ENCODE results near the gene CASQ2. TPM values are rescaled to one million over a fixed set of nuclear protein-coding genes. Genes with fewer than 3 reads are reported as not detected.

CASQ2 gene
- total and polyA plus RNA-seq, 2 experiments from 2014 or later, result not detected

- H3K4me3 ChIP-seq, result no peak overlapping the region
- no peak overlapping the region for H3K4me2 ChIP-seq
- no peaks in the 10 kb centered on the region for H3K27me3 ChIP-seq
- no peaks in the 10 kb centered on the region for H3K9me3 ChIP-seq (ENCODE audit: low read depth)
- H3K36me3 ChIP-seq (replicated peaks; ENCODE audit: insufficient read depth, low read depth), result no peaks in the 10 kb centered on the region
- no peaks in the 10 kb centered on the region for H3K9me2 ChIP-seq (replicated peaks; ENCODE audit: insufficient read depth)
- DNase-seq (ENCODE audit: low spot score), result no peak
- H3K4me1 ChIP-seq (ENCODE audit: insufficient read depth), result no peaks in the 10 kb centered on the region
- no peaks in the 10 kb centered on the region for H4K20me1 ChIP-seq (ENCODE audit: insufficient read depth, poor library complexity, severe bottlenecking)
- H3K27ac ChIP-seq, result no peak overlapping the region
- WGBS (ENCODE audit: low lambda C conversion rate, missing lambda C conversion rate), result 5% methylated on average over 1 of the region's 1 CpG
- no peaks in the 10 kb centered on the region for H3K79me2 ChIP-seq
- TF ChIP-seq EZH2phosphoT487 (IDR thresholded peaks at IDR 0.05; ENCODE audit: low read depth, severe bottlenecking, unreplicated experiment), result no peak
- TF ChIP-seq CTCF (IDR thresholded peaks at IDR 0.05; ENCODE audit: poor library complexity), result no peak
- TF ChIP-seq EZH2 (IDR thresholded peaks at IDR 0.05; ENCODE audit: borderline replicate concordance), result no peak
- no peak overlapping the region for H2AFZ ChIP-seq
These were observed 3.4 kb downstream of the CASQ2 start for GRCh38 chr1:115765091-115765490.

- H2AFZ ChIP-seq, result no peak overlapping the region
- H3K36me3 ChIP-seq (replicated peaks; ENCODE audit: insufficient read depth, low read depth), result no peaks in the 10 kb centered on the region
- 0% methylated on average over 1 of the region's 1 CpG for WGBS (ENCODE audit: low lambda C conversion rate, missing lambda C conversion rate)
- peak; percentile 64 for DNase-seq (ENCODE audit: low spot score)
- TF ChIP-seq CTCF (IDR thresholded peaks at IDR 0.05; ENCODE audit: poor library complexity) (peak; percentile 69), EZH2 (IDR thresholded peaks at IDR 0.05; ENCODE audit: borderline replicate concordance) (no peak), EZH2phosphoT487 (IDR thresholded peaks at IDR 0.05; ENCODE audit: low read depth, severe bottlenecking, unreplicated experiment) (no peak)
- H3K4me3 ChIP-seq, result no peak overlapping the region
- no peak overlapping the region for H3K27ac ChIP-seq
- no peak overlapping the region for H3K4me2 ChIP-seq
- H3K27me3 ChIP-seq, result no peaks in the 10 kb centered on the region
- no peaks in the 10 kb centered on the region for H3K4me1 ChIP-seq (ENCODE audit: insufficient read depth)
- no peaks in the 10 kb centered on the region for H3K9me2 ChIP-seq (replicated peaks; ENCODE audit: insufficient read depth)
- no peaks in the 10 kb centered on the region for H3K9me3 ChIP-seq (ENCODE audit: low read depth)
- no peaks in the 10 kb centered on the region for H3K79me2 ChIP-seq
- no peaks in the 10 kb centered on the region for H4K20me1 ChIP-seq (ENCODE audit: insufficient read depth, poor library complexity, severe bottlenecking)
These were observed 4.0 kb downstream of the CASQ2 start for GRCh38 chr1:115764541-115764940.

- no peak for DNase-seq (ENCODE audit: low spot score)
- H4K20me1 ChIP-seq (ENCODE audit: insufficient read depth, poor library complexity, severe bottlenecking), result no peaks in the 10 kb centered on the region
- no peaks in the 10 kb centered on the region for H3K27me3 ChIP-seq
- H3K36me3 ChIP-seq (replicated peaks; ENCODE audit: insufficient read depth, low read depth), result no peaks in the 10 kb centered on the region
- H3K79me2 ChIP-seq, result no peaks in the 10 kb centered on the region
- H3K9me3 ChIP-seq (ENCODE audit: low read depth), result no peaks in the 10 kb centered on the region
- H3K4me1 ChIP-seq (ENCODE audit: insufficient read depth), result no peaks in the 10 kb centered on the region
- no peak overlapping the region for H2AFZ ChIP-seq
- no peak overlapping the region for H3K4me3 ChIP-seq
- H3K27ac ChIP-seq, result no peak overlapping the region
- no peaks in the 10 kb centered on the region for H3K9me2 ChIP-seq (replicated peaks; ENCODE audit: insufficient read depth)
- TF ChIP-seq EZH2 (IDR thresholded peaks at IDR 0.05; ENCODE audit: borderline replicate concordance) (no peak), CTCF (IDR thresholded peaks at IDR 0.05; ENCODE audit: poor library complexity) (no peak), EZH2phosphoT487 (IDR thresholded peaks at IDR 0.05; ENCODE audit: low read depth, severe bottlenecking, unreplicated experiment) (no peak)
- H3K4me2 ChIP-seq, result no peak overlapping the region
- WGBS (ENCODE audit: low lambda C conversion rate, missing lambda C conversion rate), result 95% methylated on average over 3 of the region's 3 CpGs
These were observed 5.7 kb downstream of the CASQ2 start for GRCh38 chr1:115762779-115763178.

All from hepatocyte (in vitro differentiated cells).